Measurements from ENCODE around the gene ANXA10. TPM values are rescaled to one million over a fixed set of nuclear protein-coding genes. Genes with fewer than 3 reads are reported as not detected.
"Not testable (repeated sequence)": the region's sequence is repeated elsewhere in the genome, so short reads cannot be mapped to it uniquely, and the experiment has no call there.

Gene ANXA10
- polyA plus RNA-seq, 1 donor: 0.24 TPM

GRCh38 chr4:168134651-168135050 is 42.3 kb downstream of the ANXA10 start:
- Histone ChIP-seq H3K36me3 (ENCODE audit: control insufficient read depth, insufficient read depth, low read length) (no peaks in the 10 kb centered on the region), H3K27ac (ENCODE audit: low read length) (no peak overlapping the region), H3K9me3 (ENCODE audit: control insufficient read depth, low read depth, low read length) (no peaks in the 10 kb centered on the region), H3K4me1 (ENCODE audit: control insufficient read depth, insufficient read depth, low read length) (no peaks in the 10 kb centered on the region), H3K4me3 (ENCODE audit: low read length) (no peak overlapping the region), H3K27me3 (ENCODE audit: control insufficient read depth, insufficient read depth, low read length) (no peaks in the 10 kb centered on the region)
- no peak for DNase-seq

- H3K9me3 ChIP-seq (ENCODE audit: control insufficient read depth, low read depth, low read length); H3K36me3 ChIP-seq (ENCODE audit: control insufficient read depth, insufficient read depth, low read length); DNase-seq; H3K4me1 ChIP-seq (ENCODE audit: control insufficient read depth, insufficient read depth, low read length); H3K27me3 ChIP-seq (ENCODE audit: control insufficient read depth, insufficient read depth, low read length); H3K27ac ChIP-seq (ENCODE audit: low read length); H3K4me3 ChIP-seq (ENCODE audit: low read length): not testable (repeated sequence)
- WGBS (ENCODE audit: insufficient coverage, low lambda C conversion rate): no CpG with 5 or more reads among the region's 1 CpG
Measured at GRCh38 chr4:168135860-168136259, 43.5 kb downstream of the ANXA10 start.

DNA sequence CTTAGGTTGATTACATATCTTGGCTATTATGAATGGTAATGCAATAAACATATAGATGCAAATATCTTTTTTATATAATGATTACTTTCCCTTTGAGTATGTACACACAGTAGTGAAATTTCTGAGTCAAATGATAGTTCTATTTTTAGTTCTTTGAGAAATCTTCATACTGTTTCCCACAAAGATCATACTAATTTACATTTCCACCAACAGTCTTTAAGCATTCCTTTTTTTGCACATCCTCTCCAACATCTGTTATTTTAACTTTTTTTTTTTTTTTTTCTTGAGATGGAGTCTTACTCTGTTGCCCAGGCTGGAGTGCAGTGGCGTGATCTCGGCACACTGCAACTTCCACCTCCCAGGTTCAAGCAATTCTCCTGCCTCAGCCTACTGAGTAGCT is 45.4 kb downstream of the ANXA10 start:
- H3K4me1 ChIP-seq (ENCODE audit: control insufficient read depth, insufficient read depth, low read length); DNase-seq; H3K27me3 ChIP-seq (ENCODE audit: control insufficient read depth, insufficient read depth, low read length); H3K36me3 ChIP-seq (ENCODE audit: control insufficient read depth, insufficient read depth, low read length); H3K27ac ChIP-seq (ENCODE audit: low read length); H3K4me3 ChIP-seq (ENCODE audit: low read length); H3K9me3 ChIP-seq (ENCODE audit: control insufficient read depth, low read depth, low read length): not testable (repeated sequence)
- no CpG with 5 or more reads among the region's 2 CpGs for WGBS (ENCODE audit: insufficient coverage, low lambda C conversion rate)

DNA sequence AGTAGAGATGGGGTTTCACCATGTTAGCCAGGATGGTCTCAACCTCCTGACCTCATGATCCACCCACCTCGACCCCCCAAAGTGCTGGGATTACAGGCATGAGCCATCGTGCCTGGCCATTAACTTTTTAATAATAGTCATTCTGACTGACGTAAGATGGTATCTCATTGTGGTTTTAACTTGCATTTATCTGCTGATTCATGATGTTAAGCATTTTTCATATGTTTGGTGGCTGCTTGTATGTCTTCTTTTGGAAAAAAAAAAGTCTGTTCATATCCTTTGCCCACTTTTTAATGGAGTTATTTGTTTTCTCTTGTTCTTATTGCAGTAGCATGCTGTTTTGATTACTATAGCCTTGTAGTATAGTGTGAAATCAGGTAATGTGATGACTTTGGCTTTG is 45.8 kb downstream of the ANXA10 start:
- WGBS (ENCODE audit: insufficient coverage, low lambda C conversion rate): no CpG with 5 or more reads among the region's 3 CpGs
- H3K27ac ChIP-seq (ENCODE audit: low read length): no peak overlapping the region
- no peak for DNase-seq
- no peak overlapping the region for H3K4me3 ChIP-seq (ENCODE audit: low read length)
- no peaks in the 10 kb centered on the region for H3K9me3 ChIP-seq (ENCODE audit: control insufficient read depth, low read depth, low read length)
- H3K36me3 ChIP-seq (ENCODE audit: control insufficient read depth, insufficient read depth, low read length): no peaks in the 10 kb centered on the region
- no peaks in the 10 kb centered on the region for H3K27me3 ChIP-seq (ENCODE audit: control insufficient read depth, insufficient read depth, low read length)
- no peaks in the 10 kb centered on the region for H3K4me1 ChIP-seq (ENCODE audit: control insufficient read depth, insufficient read depth, low read length)

- Histone ChIP-seq H3K4me3 (ENCODE audit: low read length) (no peak overlapping the region), H3K4me1 (ENCODE audit: control insufficient read depth, insufficient read depth, low read length) (no peaks in the 10 kb centered on the region), H3K27ac (ENCODE audit: low read length) (no peak overlapping the region), H3K36me3 (ENCODE audit: control insufficient read depth, insufficient read depth, low read length) (no peaks in the 10 kb centered on the region), H3K9me3 (ENCODE audit: control insufficient read depth, low read depth, low read length) (no peaks in the 10 kb centered on the region), H3K27me3 (ENCODE audit: control insufficient read depth, insufficient read depth, low read length) (no peaks in the 10 kb centered on the region)
- 100% methylated on average over 1 of the region's 5 CpGs for WGBS (ENCODE audit: insufficient coverage, low lambda C conversion rate)
- DNase-seq: no peak
Measured at GRCh38 chr4:168139336-168139735, 47.0 kb downstream of the ANXA10 start.

- 98% methylated on average over 5 of the region's 7 CpGs for WGBS (ENCODE audit: insufficient coverage, low lambda C conversion rate)
- no peaks in the 10 kb centered on the region for H3K4me1 ChIP-seq (ENCODE audit: control insufficient read depth, insufficient read depth, low read length)
- H3K36me3 ChIP-seq (ENCODE audit: control insufficient read depth, insufficient read depth, low read length): no peaks in the 10 kb centered on the region
- no peak overlapping the region for H3K4me3 ChIP-seq (ENCODE audit: low read length)
- no peak overlapping the region for H3K27ac ChIP-seq (ENCODE audit: low read length)
- no peaks in the 10 kb centered on the region for H3K27me3 ChIP-seq (ENCODE audit: control insufficient read depth, insufficient read depth, low read length)
- DNase-seq: no peak
- no peaks in the 10 kb centered on the region for H3K9me3 ChIP-seq (ENCODE audit: control insufficient read depth, low read depth, low read length)
Measured at GRCh38 chr4:168141733-168142132, 49.4 kb downstream of the ANXA10 start.

- no peak for DNase-seq
- no CpG with 5 or more reads among the region's 2 CpGs for WGBS (ENCODE audit: insufficient coverage, low lambda C conversion rate)
- no peaks in the 10 kb centered on the region for H3K27me3 ChIP-seq (ENCODE audit: control insufficient read depth, insufficient read depth, low read length)
- no peak overlapping the region for H3K4me3 ChIP-seq (ENCODE audit: low read length)
- no peaks in the 10 kb centered on the region for H3K4me1 ChIP-seq (ENCODE audit: control insufficient read depth, insufficient read depth, low read length)
- no peak overlapping the region for H3K27ac ChIP-seq (ENCODE audit: low read length)
- no peaks in the 10 kb centered on the region for H3K36me3 ChIP-seq (ENCODE audit: control insufficient read depth, insufficient read depth, low read length)
- H3K9me3 ChIP-seq (ENCODE audit: control insufficient read depth, low read depth, low read length): no peaks in the 10 kb centered on the region
Measured at GRCh38 chr4:168143601-168144000, 51.3 kb downstream of the ANXA10 start.

GRCh38 chr4:168150420-168151050 is 58.2 kb downstream of the ANXA10 start:
- WGBS (ENCODE audit: insufficient coverage, low lambda C conversion rate): no CpG with 5 or more reads among the region's 6 CpGs
- no peaks in the 10 kb centered on the region for H3K4me1 ChIP-seq (ENCODE audit: control insufficient read depth, insufficient read depth, low read length)
- no peak for DNase-seq
- no peak overlapping the region for H3K27ac ChIP-seq (ENCODE audit: low read length)
- no peaks in the 10 kb centered on the region for H3K9me3 ChIP-seq (ENCODE audit: control insufficient read depth, low read depth, low read length)
- H3K4me3 ChIP-seq (ENCODE audit: low read length): no peak overlapping the region
- no peaks in the 10 kb centered on the region for H3K36me3 ChIP-seq (ENCODE audit: control insufficient read depth, insufficient read depth, low read length)
- no peaks in the 10 kb centered on the region for H3K27me3 ChIP-seq (ENCODE audit: control insufficient read depth, insufficient read depth, low read length)

DNA sequence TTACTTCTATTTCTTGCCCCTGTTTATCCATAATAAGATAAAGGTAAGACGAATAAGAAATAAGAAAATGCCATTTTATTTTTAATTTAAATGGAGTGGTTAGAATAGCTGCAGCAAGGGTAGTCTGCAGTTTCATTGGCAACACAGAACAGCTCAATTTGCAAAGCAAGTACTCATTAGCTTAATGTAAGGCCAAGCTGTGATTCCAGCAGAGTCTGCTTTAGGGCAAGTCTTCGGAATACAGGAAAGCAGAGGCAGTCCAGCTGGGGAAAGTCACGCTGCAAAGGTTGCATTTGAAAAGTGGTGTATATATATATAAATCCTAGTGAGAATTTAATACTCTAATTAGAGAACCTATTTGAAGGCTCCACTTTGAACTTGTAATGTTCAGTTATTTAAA is 59.0 kb downstream of the ANXA10 start:
- Histone ChIP-seq H3K4me1 (ENCODE audit: control insufficient read depth, insufficient read depth, low read length) (no peaks in the 10 kb centered on the region), H3K27me3 (ENCODE audit: control insufficient read depth, insufficient read depth, low read length) (no peaks in the 10 kb centered on the region), H3K27ac (ENCODE audit: low read length) (no peak overlapping the region), H3K4me3 (ENCODE audit: low read length) (no peak overlapping the region), H3K9me3 (ENCODE audit: control insufficient read depth, low read depth, low read length) (no peaks in the 10 kb centered on the region), H3K36me3 (ENCODE audit: control insufficient read depth, insufficient read depth, low read length) (no peaks in the 10 kb centered on the region)
- DNase-seq: no peak
- WGBS (ENCODE audit: insufficient coverage, low lambda C conversion rate): 75% methylated on average over 2 of the region's 3 CpGs

DNA sequence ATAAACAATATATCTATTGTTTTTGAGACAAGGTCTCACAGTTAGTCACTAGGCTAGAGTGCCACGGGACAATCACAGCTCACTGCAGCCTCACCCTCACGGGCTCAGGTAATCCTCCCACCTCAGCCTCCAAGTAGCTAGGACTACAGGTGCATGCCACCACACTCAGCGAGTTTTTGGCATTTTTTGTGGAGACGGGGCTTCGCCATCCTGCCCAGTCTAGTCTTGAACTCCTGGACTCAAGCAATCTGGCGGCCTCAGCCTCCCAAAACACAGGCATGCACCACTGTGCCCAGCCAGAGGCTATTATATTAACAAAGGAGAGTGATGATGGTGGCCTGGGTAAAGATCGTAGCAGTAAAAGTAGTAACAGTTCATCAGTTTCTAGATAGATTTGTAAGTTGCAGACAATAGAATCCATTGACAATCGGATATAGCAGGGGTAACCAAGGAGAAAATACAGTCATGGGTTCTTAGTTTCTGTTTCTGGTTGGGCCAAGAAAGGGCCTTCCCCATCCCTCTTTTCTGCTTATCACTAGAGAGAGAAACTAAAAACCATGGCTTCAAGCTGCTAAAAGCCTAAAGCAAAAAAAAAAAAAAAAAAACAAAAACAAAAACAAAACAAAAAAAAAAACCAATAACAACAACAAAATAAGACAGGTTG is 60.6 kb downstream of the ANXA10 start:
- Histone ChIP-seq H3K4me1 (ENCODE audit: control insufficient read depth, insufficient read depth, low read length) (no peaks in the 10 kb centered on the region), H3K27me3 (ENCODE audit: control insufficient read depth, insufficient read depth, low read length) (no peaks in the 10 kb centered on the region), H3K36me3 (ENCODE audit: control insufficient read depth, insufficient read depth, low read length) (no peaks in the 10 kb centered on the region), H3K4me3 (ENCODE audit: low read length) (no peak overlapping the region), H3K9me3 (ENCODE audit: control insufficient read depth, low read depth, low read length) (no peaks in the 10 kb centered on the region), H3K27ac (ENCODE audit: low read length) (no peak overlapping the region)
- no CpG with 5 or more reads among the region's 8 CpGs for WGBS (ENCODE audit: insufficient coverage, low lambda C conversion rate)
- no peak for DNase-seq
